Stimulated activated CD8-positive, alpha-beta memory T cell treated with anti-CD3 and anti-CD28 coated beads, Interleukin-4, amount 100 ng/mL, for 48 hours (primary cell): ENCODE data around the gene MAGI2.
"Not testable (repeated sequence)": the region's sequence is repeated elsewhere in the genome, so short reads cannot be mapped to it uniquely, and the experiment has no call there.

Experiments used
- DNase-seq: peaks from one replicate; pipeline ENCODE4 v3.0.0-alpha.2; 2020

MAGI2 gene

DNA sequence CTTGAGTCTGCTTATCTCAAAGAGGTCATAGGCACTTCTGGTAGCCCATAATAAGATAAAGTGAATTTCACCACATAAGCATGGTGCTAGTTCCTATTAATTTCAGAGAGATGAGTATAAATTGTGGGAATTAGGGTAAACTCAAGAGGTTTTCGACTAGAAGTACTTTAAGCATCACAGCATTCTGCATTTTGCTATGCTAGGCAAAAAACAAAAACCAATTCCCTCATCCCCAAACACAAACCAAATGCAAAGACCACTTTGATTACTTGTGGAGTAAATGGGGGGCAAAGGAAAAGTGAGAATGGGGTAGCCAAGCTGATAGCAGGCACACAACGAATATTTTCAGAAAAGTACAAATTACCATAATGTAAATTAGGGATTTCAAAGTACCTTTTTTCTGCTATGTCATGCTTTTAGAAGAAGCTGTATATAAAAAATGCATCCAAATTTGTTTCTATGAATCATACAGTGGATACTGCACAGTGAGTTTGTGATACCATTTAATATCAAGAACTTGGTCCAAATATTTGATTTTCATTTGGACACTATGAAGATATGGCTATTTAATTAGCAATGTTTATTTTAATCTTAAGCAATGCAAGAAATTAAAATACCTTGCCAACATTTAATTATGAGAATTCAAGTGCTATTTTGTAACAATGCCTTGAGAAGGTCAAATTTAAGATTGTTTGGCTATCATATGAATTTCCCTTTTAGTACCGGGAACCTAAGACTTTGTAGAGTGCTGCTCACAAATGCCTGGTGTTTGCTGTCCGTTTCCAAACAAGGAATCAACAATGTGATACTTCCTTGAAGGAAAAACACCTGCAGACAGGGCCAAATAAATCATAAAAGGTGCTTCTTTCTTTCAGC, 1199.4 kb downstream of the MAGI2 start:
- DNase-seq: no peak

DNA sequence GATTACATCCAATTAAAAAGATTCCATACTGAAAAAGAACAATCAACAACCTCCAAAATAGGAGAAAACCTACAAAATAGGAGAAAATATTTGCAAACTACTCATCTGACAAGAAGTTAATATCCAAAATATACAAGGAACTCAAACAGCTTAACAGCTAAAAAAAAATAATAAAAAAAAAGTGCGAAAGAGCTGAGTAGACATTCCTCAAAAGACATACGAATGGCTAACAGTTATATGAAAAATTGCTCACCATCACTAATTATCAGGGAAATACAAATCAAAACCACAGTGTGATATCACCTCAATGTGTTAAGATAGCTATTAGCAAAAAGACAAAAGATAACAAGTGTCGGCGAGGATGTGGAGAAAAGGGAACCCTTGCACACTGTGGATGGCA, 1204.6 kb downstream of the MAGI2 start:
- DNase-seq: no peak

DNA sequence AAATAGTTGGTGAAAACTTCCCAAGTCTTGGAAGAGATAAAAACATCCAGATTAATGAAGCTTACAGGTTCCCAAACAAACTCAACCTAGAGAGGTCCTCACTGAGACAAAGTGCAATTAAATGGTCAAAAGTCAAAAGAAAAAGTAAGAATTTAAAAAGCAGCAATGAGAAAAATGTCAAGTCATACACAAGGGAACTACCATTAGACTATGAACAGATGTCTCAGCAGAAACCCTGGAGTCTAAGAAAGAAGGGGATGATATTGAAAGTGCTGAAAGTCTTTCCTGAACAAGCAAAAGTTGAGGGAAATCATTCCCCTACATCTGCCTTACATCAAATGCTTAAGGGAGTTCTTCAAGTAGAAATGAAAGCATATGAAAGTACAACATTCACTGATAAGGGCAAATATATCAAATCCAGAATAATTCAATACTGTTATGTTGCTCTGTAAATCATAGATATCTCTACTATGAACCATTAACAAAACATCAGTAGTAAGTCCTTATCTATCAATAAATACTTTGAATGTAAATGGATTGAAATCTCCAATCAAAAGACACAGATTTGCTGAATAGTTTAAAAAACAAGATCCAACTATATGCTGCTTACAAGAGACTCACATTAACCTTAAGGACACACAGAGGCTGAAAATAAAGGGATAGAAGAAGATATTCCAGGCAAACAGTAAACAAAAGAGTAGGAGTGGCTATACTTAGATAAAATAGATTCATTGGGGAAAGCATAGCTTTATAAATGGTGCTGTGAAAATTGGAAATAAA, 1205.4 kb downstream of the MAGI2 start:
- no peak for DNase-seq

DNA sequence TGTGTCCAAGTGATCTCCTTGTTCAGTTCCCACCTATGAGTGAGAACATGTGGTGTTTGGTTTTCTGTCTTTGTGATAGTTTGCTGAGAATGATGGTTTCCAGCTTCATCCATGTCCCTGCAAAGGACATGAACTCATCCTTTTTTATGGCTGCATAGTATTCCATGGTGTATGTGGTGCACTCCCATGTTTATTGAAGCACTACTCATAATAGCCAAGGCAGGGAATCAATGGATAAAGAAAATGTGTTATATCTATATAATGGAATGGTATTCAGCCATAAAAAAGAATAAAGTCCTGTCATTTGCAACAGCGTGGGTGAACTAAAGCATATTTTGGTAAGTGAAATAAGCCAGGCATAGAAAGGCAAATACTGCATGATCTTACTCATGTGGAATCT, 1213.3 kb downstream of the MAGI2 start:
- not testable (repeated sequence) for DNase-seq

DNA sequence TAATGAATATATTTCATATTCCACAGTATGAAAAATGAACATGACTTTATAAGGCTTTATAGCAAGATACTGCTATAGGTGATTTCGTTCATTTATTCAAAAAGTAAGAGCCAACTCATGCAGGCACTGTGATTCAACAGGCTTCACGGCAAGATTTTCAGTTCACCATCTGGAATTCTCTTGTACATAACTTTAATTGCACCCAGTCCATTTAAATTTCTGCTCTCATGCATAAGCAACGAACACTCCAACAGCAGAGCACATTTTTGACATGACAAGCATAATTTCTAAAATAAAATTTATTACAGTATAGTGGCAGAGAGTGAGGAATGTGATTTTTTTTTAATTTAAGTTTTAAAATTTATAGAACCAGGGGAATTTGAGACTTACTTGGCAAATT, 1218.8 kb downstream of the MAGI2 start:
- no peak for DNase-seq

DNA sequence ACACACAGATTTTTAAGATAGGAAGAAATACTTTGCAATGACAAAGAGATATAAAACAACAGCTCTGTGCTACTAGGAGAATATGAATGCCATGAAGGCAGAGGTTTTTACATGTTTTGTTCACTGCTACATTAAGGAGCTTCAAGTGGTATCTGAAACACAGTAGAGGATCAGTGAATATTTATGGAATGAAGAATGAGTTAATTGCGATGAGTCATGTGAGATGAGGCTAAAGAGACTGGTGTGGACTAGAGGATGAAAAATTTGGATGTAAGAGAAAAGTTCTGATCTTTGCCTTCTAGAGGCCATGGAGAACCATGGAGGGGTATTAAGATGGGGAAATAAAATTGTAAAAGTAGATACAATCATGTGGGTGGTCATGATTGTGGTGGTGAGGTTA, 1220.7 kb downstream of the MAGI2 start:
- DNase-seq: no peak

DNA sequence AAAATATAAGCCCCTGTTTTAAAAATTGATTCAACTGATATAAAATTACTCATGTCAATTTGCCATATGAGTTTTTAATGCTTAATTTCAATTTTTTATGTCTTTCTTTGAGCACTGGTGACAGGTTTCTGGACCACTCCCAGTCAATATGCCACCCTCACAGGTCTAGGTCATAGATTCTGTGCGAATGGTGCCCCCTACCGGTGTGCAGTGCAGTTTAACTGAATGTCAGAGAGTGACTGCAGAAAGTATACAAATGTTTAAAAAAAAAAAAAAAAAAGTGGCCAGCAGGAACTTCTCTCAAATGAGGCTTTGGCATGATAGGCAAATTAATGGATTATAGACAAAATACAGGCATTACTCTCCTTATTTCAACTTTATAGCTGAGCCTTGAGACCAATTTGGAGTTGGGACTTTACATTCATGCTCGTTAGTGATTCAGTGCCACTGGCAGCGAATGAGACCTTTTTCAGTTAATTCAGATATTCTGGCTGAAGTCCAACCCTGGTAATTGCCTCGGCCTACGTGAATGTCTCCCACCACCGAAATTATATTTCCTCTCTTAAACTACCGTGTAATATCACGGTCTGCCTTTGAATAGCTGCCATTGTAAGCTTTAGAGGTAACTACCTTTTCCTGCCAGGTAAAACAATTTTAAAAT, 1227.3 kb downstream of the MAGI2 start:
- DNase-seq: peak; percentile 63

DNA sequence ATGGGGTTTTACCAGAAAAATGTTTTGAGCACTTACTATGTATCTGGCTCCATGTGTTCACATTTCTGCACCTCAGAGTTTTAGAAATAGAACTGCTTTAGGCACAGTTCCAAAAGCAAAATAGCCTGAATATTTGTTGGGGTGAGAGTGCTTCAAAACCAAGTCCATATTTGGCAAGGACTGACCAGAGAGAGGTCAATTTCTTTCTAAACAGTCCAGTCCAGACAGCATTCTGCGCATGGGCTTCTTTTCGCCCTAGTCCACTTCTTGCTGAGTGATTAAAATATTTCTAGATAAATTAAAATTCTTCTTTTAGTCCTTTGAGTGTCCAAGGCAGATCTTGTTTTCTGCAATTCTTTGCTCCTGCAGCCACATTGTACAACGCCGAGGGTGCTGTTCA, 1227.9 kb downstream of the MAGI2 start:
- DNase-seq: no peak

DNA sequence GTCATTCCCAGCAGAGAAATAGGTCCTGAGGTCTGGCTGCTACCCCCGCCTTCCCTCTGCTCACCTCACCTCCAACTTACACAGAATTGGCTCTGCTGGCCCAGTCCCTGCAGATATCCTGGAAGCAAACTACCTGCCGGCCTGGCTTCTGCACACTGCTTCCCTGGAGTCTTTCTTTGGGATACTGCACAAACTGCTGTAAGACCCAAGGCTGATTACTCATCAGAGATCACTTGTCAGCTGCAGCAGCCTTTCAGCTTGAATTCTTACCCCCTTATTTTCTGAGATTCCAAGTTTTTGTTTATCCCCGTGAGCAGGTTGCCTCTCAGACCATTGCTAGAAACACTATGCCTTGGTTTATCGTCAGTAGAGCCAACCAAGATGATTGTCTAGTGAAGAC, 1228.5 kb downstream of the MAGI2 start:
- no peak for DNase-seq

DNA sequence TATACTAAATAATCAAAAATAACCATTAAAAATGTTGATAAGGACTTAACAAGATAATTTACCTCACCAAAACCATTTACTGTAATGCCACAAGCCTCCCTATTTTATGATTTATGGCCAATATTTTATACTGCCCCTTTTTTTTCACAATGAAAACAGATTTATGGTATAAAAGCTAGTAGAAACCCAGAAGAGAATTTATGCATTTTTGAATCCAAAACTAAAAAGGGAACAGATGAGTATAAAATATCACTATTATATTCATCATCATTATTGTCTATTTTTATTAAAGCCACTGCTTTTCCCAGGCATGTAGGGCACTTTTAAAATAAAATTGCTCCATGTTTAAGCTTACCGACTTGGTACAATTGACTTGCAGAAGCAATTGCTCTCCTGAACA, 1229.9 kb downstream of the MAGI2 start:
- no peak for DNase-seq

DNA sequence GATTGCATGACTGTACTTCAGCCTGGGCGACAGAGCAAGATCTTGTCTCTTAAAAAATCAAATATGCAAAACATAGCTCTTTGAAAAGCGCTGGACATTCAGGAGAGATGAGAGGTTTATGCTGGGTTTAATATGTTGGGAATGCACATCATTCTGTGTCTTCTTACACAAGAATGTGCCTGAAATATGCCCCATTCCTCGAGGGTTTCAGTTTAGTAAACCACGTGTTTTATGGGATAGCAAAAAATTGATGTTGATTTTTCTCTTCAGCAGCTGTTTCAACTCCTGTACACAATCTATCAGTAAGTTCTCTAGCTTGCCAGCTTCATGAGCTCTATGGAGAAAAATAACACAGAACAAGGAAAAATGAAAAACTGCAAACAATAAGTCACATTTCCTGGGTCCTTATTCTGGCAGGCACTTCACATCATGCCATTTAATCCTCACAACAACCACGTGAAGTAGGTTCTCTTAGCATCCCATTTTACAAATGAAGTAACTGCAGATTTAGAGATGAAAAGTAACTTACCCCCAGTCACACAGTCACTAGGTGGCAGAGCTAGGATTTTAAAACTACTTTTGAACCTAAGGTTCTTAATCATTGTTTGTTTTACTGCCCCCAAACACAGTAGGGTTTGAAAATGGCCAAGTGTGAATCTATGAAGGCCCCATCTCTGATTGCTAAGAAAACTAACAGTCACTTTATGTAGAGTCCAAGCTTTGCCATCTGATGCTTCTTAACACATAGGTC, 1231.3 kb downstream of the MAGI2 start:
- DNase-seq: no peak

DNA sequence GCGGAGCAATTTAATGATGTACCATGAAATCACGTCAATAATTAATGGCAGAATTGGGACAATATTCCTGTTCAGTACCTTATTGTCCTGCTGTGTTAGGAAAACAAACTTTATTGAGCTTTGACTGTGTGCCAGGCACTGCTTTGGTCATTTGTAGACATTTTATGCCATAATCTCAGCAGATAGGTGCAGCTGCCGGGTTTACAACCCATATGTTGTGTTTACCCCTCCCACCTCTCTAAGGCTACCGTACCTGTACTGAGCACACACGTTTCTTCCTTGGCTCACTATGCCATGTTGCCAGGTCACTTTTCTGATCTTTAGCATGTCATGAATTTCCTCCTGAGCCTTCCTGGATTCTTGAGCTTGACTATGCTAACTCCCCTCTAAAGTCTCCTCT, 1232.7 kb downstream of the MAGI2 start:
- no peak for DNase-seq

DNA sequence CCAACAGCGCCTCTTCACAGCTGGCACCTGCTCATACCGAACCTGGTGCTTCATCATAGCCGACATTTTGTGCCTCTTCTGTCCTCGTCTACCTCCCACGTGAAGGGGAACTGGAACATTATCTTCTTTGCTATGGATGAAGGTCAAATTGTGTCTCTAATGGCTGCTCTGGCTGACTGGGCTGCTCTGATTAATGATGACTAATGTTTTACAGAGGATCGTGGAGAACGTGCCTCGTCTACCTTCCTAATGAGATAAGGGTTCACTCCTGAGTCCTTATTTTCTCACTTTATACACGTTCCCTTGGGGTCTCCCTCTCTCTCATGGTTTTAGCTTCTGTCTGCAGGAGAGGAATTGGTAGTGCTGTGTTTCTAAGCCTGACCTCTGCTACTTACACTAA, 1234.6 kb downstream of the MAGI2 start:
- no peak for DNase-seq

DNA sequence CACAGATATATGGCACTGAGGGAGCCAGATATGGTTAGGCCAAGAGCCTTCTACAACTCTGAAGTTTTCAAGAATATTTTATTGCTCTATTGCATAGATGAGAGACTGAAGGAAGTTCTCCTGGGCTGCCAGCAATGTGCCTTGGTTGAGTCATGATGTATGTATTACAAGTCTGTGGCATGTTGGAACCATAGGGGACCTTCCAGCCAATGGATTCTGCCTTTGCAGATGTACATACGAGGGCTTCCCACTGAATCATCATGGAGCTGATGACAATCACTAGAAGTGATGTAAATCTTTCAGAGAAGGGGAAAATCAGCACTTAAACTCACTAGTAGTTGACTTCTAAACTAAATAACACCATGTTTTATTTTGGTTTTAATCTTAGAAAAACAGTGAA, 1235.4 kb downstream of the MAGI2 start:
- DNase-seq: no peak

DNA sequence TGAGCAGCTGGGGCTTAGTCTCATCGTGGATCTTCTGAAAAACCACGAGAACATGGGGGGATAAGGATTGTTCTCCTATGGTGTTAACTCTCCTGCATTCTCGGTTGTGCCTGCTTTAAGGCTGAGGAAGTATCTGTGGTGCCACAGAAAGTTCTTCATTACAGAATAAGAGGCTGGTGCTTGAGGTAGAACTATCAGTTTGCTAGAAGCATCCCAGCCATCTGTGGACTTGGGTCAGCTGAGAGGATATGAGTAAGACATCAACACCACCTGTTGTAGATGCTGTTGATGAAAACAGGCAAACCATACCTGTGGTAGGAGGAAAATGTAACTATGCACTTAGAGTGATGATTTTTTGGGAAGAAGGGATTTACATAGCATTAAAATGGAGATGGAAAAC, 1238.3 kb downstream of the MAGI2 start:
- no peak for DNase-seq

DNA sequence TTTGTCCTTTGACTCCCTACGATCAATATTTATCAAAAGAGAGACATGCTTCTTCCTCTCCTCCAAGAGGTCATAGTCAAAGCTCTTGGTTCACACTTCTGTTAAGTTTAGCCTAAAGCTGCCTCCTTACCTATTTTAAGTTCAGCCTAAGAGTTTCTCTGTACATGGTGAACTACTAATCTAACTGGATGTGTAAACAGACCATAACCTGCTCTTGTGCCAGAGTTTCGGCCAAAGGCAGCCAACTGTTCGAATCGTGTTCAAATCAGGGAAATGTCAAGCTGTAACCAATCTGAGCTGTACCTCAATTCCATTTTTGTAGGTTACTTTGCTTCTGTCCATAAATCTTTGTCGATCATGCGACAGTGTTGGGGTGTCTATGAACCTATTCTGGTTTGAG, 1240.1 kb downstream of the MAGI2 start:
- no peak for DNase-seq

DNA sequence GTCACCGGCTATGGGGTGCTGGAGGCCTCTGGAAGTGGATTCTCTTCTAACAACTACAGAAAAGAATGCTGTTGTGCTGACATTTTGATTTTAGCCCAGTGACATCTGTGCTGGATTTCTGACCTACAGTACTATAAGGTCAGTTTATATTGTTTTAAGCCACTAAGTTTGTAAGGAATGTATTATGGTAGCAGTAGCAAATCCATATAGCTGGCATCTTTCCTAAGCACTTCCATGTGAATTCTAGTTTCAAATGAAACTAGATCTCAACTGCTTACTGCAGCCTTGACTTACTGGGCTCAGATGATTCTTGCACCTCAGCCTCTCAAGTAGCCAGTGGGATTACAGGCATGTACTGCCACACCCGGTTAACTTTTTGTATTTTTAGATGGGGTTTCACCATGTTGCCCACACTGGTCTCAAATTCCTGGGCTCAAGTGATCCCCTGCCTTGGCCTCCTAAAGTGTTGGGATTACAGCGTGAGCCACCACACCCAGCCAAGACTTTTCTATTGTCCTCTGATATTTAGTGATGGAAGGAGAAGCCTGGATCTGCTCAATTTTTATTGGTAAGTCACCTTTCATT, 1240.9 kb downstream of the MAGI2 start:
- no peak for DNase-seq

DNA sequence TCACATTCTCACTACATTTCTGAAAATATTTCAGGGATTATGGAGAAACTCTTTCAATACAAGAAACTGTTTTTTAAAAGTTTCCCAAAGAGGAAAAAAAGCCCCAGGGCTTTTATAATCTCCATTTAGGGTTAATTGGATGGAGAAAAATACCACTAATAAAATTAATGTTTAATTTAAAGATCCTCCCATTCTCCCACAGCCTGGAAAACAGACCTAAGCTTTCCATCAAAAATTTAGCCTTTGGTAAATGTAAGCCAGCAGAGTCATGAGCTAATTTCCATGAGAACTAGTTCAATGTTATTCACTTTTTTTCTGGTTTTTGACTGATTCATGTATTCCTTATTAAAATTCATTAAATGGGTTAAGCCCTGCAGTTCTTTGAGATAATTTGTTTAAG, 1246.2 kb downstream of the MAGI2 start:
- DNase-seq: no peak

DNA sequence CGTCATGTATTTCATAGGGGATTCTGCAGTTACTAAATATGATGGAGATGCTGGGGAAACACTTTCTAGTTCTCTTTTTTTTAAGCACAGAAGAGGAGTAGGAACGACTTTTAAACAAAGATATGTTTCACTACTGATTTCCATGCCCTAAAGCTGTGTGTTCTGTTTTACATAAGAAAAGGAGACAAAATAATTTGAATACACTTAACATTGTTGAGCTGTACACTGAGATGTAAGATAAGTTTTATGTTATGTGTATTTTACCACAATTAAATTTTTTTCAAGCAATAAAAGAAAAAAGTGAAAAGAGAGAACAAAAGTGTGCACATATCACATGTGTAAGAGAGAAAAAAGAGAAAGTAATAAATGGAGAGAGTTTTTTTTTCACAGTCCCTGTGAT, 1246.7 kb downstream of the MAGI2 start:
- no peak for DNase-seq

DNA sequence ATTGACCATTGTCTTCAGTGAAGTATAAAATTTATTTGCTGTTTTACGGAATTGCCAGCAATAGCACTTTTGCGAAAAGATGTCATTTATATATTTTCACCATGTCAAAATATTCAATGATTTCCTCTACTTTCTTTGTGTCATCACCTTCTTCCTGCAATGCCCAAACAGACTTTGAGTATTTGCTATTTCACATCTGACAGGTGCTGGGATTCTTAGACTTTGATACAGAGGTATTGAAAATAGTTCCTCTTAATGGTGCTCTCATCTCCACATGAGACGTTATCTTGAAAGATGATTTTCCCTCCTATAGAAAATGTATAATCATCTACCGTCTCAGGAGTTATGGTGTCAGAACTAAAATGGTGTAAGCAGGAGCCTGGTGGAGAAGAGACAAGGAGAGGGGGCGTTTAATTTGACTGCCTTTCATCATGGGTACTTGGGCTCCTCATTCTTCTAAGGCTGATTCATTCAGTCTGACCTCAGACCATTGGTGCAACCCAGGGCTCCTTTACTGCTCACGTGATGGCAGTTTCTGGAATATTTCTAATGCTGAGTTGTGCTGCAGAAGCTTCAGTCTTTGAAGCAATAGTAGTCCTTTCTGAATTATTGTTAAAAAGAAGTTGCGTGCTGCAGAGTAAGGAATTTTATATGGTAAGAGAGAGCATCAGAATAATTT, 1250.3 kb downstream of the MAGI2 start:
- no peak for DNase-seq

DNA sequence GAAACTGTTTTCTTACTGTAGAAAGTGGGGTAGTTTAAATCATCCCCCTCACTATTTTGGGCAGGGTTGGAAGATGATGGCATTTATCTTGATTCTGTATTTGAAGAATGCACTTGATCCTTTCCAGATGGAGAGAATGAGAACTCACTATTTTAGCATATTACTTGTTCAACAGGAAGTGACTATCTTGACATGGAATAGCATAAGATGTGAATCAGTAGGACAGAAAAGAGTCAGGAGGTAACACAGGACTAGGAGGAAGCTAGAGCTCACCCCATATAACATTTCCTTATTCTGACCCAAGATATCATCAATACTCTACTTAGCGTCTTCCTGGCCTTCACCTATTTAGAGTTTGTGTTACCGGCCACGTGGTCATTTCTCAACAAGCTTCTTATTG, 1254.7 kb downstream of the MAGI2 start:
- no peak for DNase-seq

DNA sequence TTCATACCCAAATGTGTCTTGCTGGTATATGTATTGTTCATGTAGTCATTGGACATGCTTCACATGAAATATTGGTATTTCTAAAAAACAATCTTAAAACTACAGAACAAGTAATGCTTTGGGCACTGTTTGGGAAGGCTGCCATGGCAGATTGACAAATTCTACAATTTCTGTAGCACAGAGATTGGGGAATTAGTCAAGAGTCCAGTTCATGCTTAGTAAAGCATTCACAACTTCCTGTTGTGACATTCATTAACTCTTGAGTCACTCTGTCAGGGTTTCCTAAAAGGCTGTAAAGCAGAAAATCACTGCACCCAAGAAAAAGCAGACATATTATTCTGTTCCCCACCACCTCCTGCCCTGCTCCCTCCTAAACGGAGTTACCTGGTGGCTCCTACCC, 1256.0 kb downstream of the MAGI2 start:
- DNase-seq: no peak
